ENCODE measurements around the gene CTNNBL1. TPM values are rescaled to one million over a fixed set of nuclear protein-coding genes. Genes with fewer than 3 reads are reported as not detected.

Gene CTNNBL1
- total RNA-seq, 4 donors from 2014 or later, result 15.3 to 31.5 (median 27.2) TPM

- H3K36me3 ChIP-seq, result peaks cover 0 to 97% (median 0%) of the 10 kb centered on the region in 3 donors
- TF ChIP-seq, protein P1, sequence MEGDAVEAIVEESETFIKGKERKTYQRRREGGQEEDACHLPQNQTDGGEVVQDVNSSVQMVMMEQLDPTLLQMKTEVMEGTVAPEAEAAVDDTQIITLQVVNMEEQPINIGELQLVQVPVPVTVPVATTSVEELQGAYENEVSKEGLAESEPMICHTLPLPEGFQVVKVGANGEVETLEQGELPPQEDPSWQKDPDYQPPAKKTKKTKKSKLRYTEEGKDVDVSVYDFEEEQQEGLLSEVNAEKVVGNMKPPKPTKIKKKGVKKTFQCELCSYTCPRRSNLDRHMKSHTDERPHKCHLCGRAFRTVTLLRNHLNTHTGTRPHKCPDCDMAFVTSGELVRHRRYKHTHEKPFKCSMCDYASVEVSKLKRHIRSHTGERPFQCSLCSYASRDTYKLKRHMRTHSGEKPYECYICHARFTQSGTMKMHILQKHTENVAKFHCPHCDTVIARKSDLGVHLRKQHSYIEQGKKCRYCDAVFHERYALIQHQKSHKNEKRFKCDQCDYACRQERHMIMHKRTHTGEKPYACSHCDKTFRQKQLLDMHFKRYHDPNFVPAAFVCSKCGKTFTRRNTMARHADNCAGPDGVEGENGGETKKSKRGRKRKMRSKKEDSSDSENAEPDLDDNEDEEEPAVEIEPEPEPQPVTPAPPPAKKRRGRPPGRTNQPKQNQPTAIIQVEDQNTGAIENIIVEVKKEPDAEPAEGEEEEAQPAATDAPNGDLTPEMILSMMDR (IDR thresholded peaks at IDR 0.05), result no peak
- no peak for TF ChIP-seq POLR2A (IDR thresholded peaks at IDR 0.05)
- H3K4me1 ChIP-seq, result no peaks in the 10 kb centered on the region
- no peak for DNase-seq
- intact Hi-C loops (cut with DNase I), result no loop called here
- 91 to 94% methylated on average over 9 of the region's 9 CpGs for WGBS, 2 donors
- no peak overlapping the region for H3K4me3 ChIP-seq
- no peak overlapping the region for H3K27ac ChIP-seq
- no peaks in the 10 kb centered on the region for H3K27me3 ChIP-seq
- H3K9me3 ChIP-seq, result no peaks in the 10 kb centered on the region
Observed at GRCh38 chr20:37849156-37849555, 155.3 kb downstream of the CTNNBL1 start.

- TF ChIP-seq POLR2A (IDR thresholded peaks at IDR 0.05), result no peak
- TF ChIP-seq, protein P1 (IDR thresholded peaks at IDR 0.05), result no peak
- DNase-seq, result no peak
- WGBS, 2 donors, result 97 to 100% methylated on average over 2 of the region's 2 CpGs
- Histone ChIP-seq H3K27me3 (no peaks in the 10 kb centered on the region), H3K27ac (no peak overlapping the region), H3K4me1 (no peaks in the 10 kb centered on the region), H3K9me3 (no peaks in the 10 kb centered on the region), H3K36me3 (peaks cover 0 to 97% (median 0%) of the 10 kb centered on the region in 3 donors), H3K4me3 (no peak overlapping the region)
- intact Hi-C loops (cut with DNase I), result no loop called here
Observed at GRCh38 chr20:37849566-37849965, 155.7 kb downstream of the CTNNBL1 start.

DNA sequence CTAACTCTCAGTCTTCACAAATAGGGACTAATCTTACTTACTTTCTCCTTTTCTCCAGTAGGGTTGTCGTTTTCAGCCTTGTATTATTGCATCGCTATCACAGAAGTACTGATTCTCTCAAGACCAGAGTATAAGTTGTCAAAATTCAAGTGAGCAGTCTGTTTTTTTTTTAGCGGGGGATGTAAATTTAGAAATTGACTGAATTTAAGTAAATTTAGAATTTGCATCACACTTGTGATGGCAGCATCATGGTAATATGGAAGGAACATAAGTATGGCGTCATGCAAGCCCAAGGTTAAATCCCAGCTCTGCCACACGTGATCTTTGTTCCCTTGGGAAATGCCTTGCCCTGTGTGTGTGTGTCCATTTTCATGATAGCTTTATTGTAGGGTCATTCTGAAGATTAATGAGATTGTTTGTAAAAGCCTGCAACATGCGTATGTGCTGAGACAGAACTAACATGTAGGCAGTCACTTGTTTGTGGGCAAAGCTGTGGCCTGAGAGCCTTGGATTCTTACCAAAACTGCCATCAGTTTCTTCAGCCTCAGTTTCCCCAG lies 156.3 kb downstream of the CTNNBL1 start:
- DNase-seq, result no peak
- Histone ChIP-seq H3K27ac (no peak overlapping the region), H3K36me3 (peaks cover 0 to 96% (median 0%) of the 10 kb centered on the region in 3 donors), H3K9me3 (no peaks in the 10 kb centered on the region), H3K4me1 (no peaks in the 10 kb centered on the region), H3K4me3 (no peak overlapping the region), H3K27me3 (no peaks in the 10 kb centered on the region)
- TF ChIP-seq, protein P1 (IDR thresholded peaks at IDR 0.05), result no peak
- no peak for TF ChIP-seq POLR2A (IDR thresholded peaks at IDR 0.05)
- intact Hi-C loops (cut with DNase I), result no loop called here
- 90 to 93% methylated on average over 6 of the region's 6 CpGs for WGBS, 2 donors

- no peak overlapping the region for H3K27ac ChIP-seq
- no peaks in the 10 kb centered on the region for H3K9me3 ChIP-seq
- WGBS, 2 donors, result 76 to 95% methylated on average over 10 of the region's 10 CpGs
- H3K4me3 ChIP-seq, result no peak overlapping the region
- DNase-seq, result no peak
- H3K27me3 ChIP-seq, result no peaks in the 10 kb centered on the region
- H3K36me3 ChIP-seq, result peaks cover 0 to 93% (median 0%) of the 10 kb centered on the region in 3 donors
- TF ChIP-seq POLR2A (IDR thresholded peaks at IDR 0.05), result no peak
- H3K4me1 ChIP-seq, result no peaks in the 10 kb centered on the region
- intact Hi-C loops (cut with DNase I), result no loop called here
Observed at GRCh38 chr20:37850724-37851355, 157.0 kb downstream of the CTNNBL1 start.

DNA sequence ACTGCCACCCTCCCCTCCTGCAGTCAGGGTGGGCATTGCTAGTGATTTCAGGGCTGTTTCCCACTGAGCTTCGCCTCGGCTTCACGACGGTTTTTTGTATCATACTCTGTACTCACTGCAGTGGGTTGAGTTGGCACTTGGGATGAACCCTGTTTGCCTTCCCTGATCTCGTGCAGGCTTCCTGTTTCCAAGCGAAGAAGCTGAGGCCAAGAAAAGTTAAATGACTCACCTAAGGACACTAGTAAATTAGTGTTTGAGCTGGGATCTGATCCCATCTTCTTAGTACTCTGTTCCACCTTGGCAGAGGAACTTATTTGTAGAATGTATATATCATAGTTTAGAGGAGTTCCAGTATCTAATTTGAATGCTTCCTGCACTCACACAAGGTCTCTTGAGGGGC lies 158.8 kb downstream of the CTNNBL1 start:
- no peak overlapping the region for H3K4me3 ChIP-seq
- no peaks in the 10 kb centered on the region for H3K4me1 ChIP-seq
- TF ChIP-seq, protein P1 (IDR thresholded peaks at IDR 0.05), result no peak
- no peak for DNase-seq
- H3K27me3 ChIP-seq, result no peaks in the 10 kb centered on the region
- 82 to 86% methylated on average over 6 of the region's 6 CpGs for WGBS, 2 donors
- peaks cover 0 to 88% (median 0%) of the 10 kb centered on the region in 3 donors for H3K36me3 ChIP-seq
- no peak overlapping the region for H3K27ac ChIP-seq
- no peaks in the 10 kb centered on the region for H3K9me3 ChIP-seq
- intact Hi-C loops (cut with DNase I), result no loop called here
